ENCODE measurements around the gene OR8B8. TPM values are rescaled to one million over a fixed set of nuclear protein-coding genes. Genes with fewer than 3 reads are reported as not detected.

Gene OR8B8
- total and polyA plus RNA-seq, 2 donors (not counting 3 experiments of a cell fraction or from before 2014, with no cell fraction given), result not detected

GRCh38 chr11:124473476-124473875 lies 28.0 kb upstream of the OR8B8 start:
- H3K4me1 ChIP-seq (ENCODE audit: control insufficient read depth, extremely low read depth, insufficient read depth, low read length), result no peaks in the 10 kb centered on the region
- dilution Hi-C loops (cut with MboI; ENCODE audit: extremely low pct_ligation_motif_present, low sequenced_read_pairs) (no loop called here), intact Hi-C loops (cut with micrococcal nuclease) (no loop called here)
- H3K4me3 ChIP-seq (replicated peaks in 1 of 3; ENCODE audit: insufficient read depth in 1 of 3, low read depth in 1 of 3, low read length in 3 of 3), result no peak overlapping the region
- H3K9me1 ChIP-seq (replicated peaks; ENCODE audit: control insufficient read depth, extremely low read depth, insufficient read depth, low read length), result no peaks in the 10 kb centered on the region
- H3K79me2 ChIP-seq (ENCODE audit: control insufficient read depth, insufficient read depth, low read length), result no peaks in the 10 kb centered on the region
- no peak overlapping the region for H2AFZ ChIP-seq (ENCODE audit: low read depth, low read length)
- TF ChIP-seq MYC (IDR thresholded peaks at IDR 0.05; ENCODE audit: low read depth, low read length) (no peak), EZH2 (IDR thresholded peaks at IDR 0.05; ENCODE audit: borderline replicate concordance, low read depth, low read length, severe bottlenecking) (no peak), POLR2A (IDR thresholded peaks at IDR 0.05; ENCODE audit: low read depth, low read length) (no peak), JUN (IDR thresholded peaks at IDR 0.05; ENCODE audit: borderline replicate concordance, insufficient read depth, insufficient read length, low read depth) (no peak), MAX (IDR thresholded peaks at IDR 0.05; ENCODE audit: insufficient read depth, insufficient read length) (no peak), GATA2 (IDR thresholded peaks at IDR 0.05; ENCODE audit: insufficient read depth, insufficient read length, low read depth, low read length) (no peak), FOS (IDR thresholded peaks at IDR 0.05; ENCODE audit: borderline replicate concordance, insufficient read depth, low read length) (no peak), CTCF (IDR thresholded peaks at IDR 0.05; ENCODE audit: extremely low read depth in 1 of 2, insufficient read depth in 1 of 2, low read depth in 1 of 2, low read length in 2 of 2) (no peak), POLR2AphosphoS5 (IDR thresholded peaks at IDR 0.05; ENCODE audit: insufficient read depth, low read depth, low read length) (no peak)
- no peak overlapping the region for H3K9ac ChIP-seq (replicated peaks; ENCODE audit: extremely low read depth, insufficient read depth, low read length)
- no peaks in the 10 kb centered on the region for H3K9me3 ChIP-seq (replicated peaks; ENCODE audit: control insufficient read depth, insufficient read depth, low read length)
- DNase-seq (ENCODE audit: low read depth, low spot score) (no peak), FAIRE-seq (no peak)
- H3K36me3 ChIP-seq (ENCODE audit: control insufficient read depth in 2 of 2, extremely low read depth in 1 of 2, insufficient read depth in 2 of 2, low read length in 2 of 2), result no peaks in the 10 kb centered on the region
- H3K27ac ChIP-seq (ENCODE audit: insufficient read depth, low read depth, low read length), result no peak overlapping the region
- no peak overlapping the region for H3K4me2 ChIP-seq (ENCODE audit: insufficient read depth, low read length)
- ChIA-PET POLR2A (no interaction called here), CTCF (interaction anchor here (0.7 kb wide), 1 partner anchor 10 kb away, joined by 3 read pairs; no protein-coding TSS in a partner anchor)
- H3K27me3 ChIP-seq (ENCODE audit: control insufficient read depth in 2 of 2, insufficient read depth in 2 of 2, low read length in 2 of 2), result peaks cover 7 to 26% of the 10 kb centered on the region in 2 experiments
- no TSS peak for BruUV-seq (replicated peaks)
- no peaks in the 10 kb centered on the region for H4K20me1 ChIP-seq (replicated peaks; ENCODE audit: control insufficient read depth, extremely low read depth, insufficient read depth, low read length)

Measured in endothelial cell of umbilical vein (primary cell).